Measurements from ENCODE around the gene STARD5.

- TF ChIP-seq, protein P1, sequence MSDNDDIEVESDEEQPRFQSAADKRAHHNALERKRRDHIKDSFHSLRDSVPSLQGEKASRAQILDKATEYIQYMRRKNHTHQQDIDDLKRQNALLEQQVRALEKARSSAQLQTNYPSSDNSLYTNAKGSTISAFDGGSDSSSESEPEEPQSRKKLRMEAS (IDR thresholded peaks at IDR 0.05; ENCODE audit: low read depth, low read length), result no peak
- TF ChIP-seq CTCF (IDR thresholded peaks at IDR 0.05; ENCODE audit: low read depth, low read length) (no peak), POLR2A (IDR thresholded peaks at IDR 0.05; ENCODE audit: extremely low read depth, insufficient read length) (no peak)
These were observed 15.9 kb upstream of the STARD5 start for GRCh38 chr15:81339851-81340250.
